GM19240 (cell line): ENCODE data around the gene VCL.
"Not testable (repeated sequence)": the region's sequence is repeated elsewhere in the genome, so short reads cannot be mapped to it uniquely, and the experiment has no call there.

Source experiments
- DNase-seq: peaks from one replicate; pipeline ENCODE4 v3.0.0; 2011; ENCODE audit warnings: low spot score; ENCODE audit not compliant: insufficient read length

VCL gene

GRCh38 chr10:73997787-73998622 is at the start of gene VCL:
Gene VCL, plus strand, starts transcription at chr10:73998116. Its CDS starts 92 bp downstream, at chr10:73998208.
- DNase-seq = peak; percentile 77

DNA sequence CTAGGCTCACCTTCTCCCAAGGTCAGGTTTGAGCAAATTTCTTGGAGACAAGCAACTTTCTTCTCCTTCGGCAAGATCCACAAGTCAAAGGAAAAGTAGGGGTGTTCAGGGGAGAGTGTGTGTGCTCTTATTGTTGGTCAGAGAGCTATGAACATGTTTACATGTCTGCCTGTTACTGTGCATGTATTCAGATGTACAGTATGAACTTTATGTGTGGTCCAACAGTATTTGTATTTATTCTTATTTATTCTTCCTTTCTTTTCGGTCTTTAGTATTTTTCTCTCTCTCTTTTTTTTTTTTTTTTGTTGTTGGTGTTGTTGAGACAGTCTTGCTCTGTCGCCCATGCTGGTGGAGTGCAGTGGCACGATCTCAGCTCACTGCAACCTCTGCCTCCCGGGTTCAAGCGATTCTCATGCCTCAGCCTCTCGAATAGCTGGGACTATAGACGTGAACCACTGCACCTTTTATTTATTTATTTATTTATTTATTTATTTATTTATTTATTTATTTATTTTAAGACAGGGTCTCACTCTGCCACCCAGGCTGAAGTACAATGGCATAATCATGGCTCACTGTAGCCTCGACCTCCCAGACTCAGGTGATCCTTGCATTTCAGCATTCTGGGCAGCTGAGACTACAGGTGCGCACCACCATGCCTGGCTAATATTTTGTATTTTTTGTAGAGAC is 48.8 kb upstream of the VCL start:
- DNase-seq = no peak

DNA sequence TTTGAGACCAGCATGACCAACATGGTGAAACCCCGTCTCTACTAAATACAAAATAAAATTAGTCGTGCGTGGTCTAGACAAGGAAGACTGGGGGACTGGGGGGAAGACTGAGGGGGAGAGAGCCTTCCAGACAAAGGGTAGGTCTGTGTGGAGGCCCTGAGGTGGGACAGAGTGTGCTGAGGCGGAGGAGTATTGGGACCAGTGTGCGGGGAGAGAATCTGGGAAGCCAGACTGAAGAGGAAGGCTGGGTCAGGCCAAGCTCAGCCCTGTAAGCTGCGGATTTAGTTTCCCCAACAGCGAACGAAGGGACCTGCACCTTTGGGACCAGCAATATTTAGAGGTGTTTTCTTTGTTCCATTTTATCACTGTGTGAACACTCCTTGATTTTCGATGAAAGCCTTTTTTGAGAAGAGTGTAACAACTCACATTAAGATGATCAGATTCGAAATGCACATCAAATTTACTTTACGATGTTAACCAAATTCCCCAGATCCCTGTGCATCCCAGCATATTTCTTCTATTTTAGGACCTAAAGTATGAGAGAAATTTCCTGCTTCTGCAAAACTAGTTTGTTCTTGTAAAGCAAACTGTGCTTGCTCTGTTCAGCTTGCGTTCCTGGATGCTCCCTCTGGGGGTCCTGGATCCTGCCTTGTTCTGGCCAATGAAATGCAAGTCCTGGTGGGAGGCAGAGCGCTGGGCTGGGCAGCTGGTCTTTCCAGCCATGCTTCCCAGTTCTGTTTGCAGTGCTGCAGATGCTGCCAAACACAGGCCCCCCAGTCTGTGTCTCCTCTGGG is 47.6 kb upstream of the VCL start:
- DNase-seq = no peak

GRCh38 chr10:73953665-73954064 is 44.3 kb upstream of the VCL start:
- DNase-seq = no peak

DNA sequence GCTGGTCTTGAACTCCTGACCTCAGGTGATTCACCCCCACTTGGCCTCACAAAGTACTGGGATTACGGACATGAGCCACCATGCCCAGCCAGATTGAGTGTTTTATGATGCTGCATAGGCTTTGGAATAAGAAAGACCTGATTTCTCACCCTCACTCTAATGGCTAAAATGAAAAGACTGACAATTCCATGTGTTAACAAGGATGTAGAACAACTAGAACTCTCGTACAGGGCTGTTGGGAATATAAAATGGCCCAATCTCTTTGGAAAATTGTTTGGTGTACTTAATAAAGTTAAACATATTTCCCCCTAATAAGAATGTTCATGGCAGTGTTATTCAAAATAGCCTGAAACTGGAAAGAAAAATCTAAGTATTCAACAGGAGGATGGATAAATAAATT is 43.2 kb upstream of the VCL start:
- no peak for DNase-seq

DNA sequence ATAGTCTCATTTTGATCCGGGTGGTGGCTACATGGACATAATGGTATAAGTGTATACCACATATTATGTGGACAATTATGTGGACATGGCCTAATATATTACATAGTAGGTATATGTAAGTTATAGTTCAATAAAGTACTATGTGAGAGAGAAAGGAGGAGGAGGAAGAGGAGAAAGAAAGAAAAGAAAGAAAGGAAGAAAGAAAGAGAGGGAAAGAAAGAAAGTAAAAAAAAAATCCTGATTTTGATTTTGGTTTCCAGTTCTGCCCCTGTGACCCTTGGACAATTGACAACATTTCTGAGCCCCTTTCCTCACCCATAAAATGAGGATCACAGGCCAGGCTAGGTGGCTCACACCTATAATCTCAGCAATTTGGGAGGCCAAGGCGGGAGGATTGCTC is 42.2 kb upstream of the VCL start:
- DNase-seq = no peak

DNA sequence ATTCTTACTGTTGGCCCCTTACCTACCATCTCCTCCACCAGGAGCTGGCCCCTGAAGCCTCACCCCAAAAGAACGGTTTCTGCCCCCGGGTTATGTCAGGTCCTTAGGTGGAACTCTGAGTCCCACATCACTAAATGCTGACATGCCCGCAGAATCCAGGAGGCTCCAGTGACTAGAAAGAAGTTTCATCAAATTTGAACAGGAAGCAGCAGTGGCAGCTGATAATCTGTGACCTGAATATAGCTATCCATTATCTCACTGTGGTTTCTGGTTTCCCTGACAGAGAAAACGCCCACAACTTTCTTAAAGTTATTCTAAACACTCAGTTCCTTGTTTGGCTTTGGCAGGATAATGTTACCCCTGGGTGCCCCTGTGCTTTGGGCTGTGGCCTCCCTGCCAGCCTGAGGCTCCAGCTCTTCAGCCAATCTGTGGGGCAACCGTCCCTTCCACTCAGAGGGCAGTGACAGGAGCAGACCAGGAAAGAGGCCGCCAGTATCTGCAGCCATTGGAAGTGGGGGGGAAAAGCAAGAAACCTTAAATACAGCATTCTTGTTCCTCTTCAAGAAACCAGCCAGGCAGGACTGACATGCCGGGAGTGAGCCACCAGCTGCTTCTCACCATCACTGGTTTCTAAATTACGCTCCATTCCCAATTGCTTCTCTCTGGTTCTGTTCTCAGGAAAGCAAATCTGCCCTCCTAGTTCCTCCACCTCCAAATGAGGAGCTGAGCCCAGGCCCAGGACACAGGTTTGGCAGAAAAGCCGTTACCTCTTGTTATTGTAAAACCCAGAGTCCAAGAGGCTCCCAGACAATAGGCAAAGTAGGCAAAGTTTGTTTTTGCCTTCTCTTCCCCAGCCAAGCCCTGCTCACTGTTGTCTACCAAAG is 41.2 kb upstream of the VCL start:
- DNase-seq = no peak

DNA sequence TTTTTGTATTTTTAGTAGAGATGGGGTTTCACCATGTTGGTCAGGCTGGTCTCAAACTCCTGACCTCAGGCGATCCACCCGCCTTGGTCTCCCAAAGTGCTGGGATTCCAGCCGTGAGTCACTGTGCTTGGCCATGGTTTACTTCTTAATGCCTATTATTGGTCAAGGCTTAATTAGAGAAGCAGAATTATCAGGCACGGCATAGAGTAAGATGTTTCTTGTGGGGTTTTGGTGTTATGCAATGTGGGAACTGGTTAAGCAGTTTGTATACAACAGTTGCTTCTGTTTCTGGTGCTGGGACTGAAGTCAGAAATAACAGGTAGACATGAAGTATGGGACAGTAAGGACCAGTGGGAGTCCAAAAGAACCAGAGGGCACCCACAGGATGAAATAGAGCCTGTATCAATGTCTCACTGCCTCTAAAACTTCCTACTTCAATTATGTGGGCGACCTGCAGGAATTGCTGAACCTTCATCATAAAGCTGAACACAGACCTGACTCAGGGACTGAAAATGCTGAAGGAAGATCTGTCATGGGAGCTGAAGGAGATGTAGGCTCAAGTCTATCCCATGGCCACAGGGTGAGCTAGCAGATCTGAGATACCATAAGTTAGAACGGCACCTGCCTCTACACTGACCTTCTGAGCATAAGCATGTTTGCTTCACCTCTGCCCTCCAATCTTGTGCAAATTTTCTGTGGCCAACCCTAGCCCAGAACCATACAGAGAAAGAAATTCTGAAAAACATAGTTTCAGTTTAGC is 38.3 kb upstream of the VCL start:
- DNase-seq = no peak

- no peak for DNase-seq
Observed at GRCh38 chr10:73962386-73962785, 35.5 kb upstream of the VCL start.

GRCh38 chr10:73963533-73963932 is 34.4 kb upstream of the VCL start:
- not testable (repeated sequence) for DNase-seq

GRCh38 chr10:73964743-73965142 is 33.2 kb upstream of the VCL start:
- no peak for DNase-seq

DNA sequence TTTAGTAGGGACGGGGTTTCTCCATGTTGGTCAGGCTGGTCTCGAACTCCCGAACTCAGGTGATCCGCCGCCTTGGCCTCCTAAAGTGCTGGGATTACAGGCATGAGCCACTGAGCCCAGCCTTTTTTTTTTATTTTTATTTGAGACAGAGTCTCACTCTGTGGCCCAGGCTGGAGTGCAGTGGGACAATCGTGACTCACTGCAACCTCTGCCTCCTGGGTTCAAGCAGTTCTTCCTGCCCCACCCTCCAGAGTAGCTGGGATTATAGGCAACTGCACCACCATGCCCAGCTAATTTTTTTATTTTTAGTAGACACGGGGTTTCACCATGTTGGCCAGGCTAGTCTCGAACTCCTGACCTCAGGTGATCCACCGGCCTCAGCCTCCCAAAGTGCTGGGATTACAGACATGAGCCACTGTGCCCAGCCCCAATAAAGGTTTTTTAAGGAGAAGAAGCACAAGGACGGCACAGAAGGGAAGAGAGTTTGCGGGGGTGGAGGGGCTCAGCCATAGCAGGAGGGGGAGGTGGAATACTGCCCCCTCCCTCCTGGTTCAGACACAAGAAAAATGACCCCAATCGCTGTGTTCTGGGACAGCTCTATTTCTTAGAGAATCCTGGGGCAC is 32.5 kb upstream of the VCL start:
- not testable (repeated sequence) for DNase-seq

GRCh38 chr10:73965890-73966768 is 31.8 kb upstream of the VCL start:
- DNase-seq = no peak

DNA sequence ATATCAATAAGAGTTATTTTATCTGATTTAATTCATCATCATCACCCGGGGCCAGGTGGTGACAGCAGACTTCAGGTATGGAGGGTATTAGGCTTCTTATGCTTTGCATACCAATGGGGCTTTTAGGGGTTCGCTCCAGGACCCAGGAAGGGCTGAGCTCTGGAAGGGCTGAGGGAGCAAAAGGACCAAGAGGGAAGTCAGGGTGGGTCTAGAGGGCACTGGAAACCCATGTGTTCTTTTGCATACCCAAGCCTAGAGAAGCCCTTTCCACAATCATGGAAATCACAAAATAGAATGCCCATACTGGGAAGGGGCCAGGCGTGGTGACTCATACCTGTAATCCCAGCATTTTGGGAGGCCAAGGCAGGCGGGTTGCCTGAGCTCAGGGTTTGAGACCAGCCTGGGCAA is 30.9 kb upstream of the VCL start:
- no peak for DNase-seq

- DNase-seq = no peak
Observed at GRCh38 chr10:73967544-73967943, 30.4 kb upstream of the VCL start.

DNA sequence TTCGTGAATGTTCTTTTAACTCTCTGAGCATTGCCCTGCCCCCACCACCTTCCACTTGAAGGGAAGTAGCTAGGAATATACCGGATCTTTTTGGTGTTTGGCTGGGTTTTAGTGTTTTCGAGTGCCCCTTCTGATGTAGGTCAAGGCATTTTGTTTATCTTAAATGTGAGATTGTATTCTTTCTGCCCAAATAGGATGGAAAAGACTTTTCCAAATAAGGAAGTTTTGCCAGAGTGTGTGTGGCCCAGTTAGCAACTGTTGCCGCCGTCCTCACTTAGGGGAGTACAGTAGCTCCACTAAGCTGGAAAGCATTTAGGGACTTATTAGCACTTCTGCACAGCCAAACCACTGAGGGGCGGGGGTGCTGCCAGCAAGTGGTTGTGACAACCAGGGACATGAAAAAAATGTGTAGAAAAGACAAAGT is 29.8 kb upstream of the VCL start:
- no peak for DNase-seq

GRCh38 chr10:73969224-73969841 is 28.6 kb upstream of the VCL start:
- no peak for DNase-seq

DNA sequence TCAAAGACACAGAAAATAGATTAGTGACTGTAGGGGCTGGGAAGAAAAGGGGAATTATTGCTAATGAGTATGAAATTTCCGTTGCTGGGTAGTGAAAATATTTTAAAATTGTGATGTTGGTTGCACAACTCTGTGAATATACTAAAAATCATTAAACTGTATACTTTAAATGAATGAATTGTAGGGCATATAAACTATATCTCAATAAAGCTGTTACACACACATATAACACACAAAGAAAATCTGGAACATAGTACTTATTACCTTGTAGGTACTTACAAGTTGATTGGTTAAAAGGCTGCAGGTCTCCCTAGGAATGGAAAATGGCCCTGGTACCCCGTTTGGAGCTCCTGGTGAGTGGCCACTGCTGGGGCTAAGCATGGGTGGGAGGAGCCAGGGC is 27.1 kb upstream of the VCL start:
- DNase-seq = no peak
